K562 (cell line): ENCODE measurements around the gene MAP3K6. TPM values are rescaled to one million over a fixed set of nuclear protein-coding genes. Genes with fewer than 3 reads are reported as not detected.

Experiments used
- ATF1 ChIP-seq, 2 experiments: fragments of 450-650 bp in 1 of 2; IDR thresholded peaks; 2 replicates each; pipeline ENCODE4 v1.6.1; 2016; ENCODE audit warnings: missing compliant biosample characterization in 1 of 2, missing genetic modification characterization in 1 of 2
- CBFB ChIP-seq: sonication (generic); formaldehyde crosslinking; IDR thresholded peaks from 2 replicates; pipeline ENCODE4 v1.4.0; 2020; ENCODE audit warnings: mild to moderate bottlenecking, missing genetic modification reagents
- DMBX1 ChIP-seq: fragments of 250-450 bp; sonication (Bioruptor Pico); IDR thresholded peaks from 2 replicates; pipeline ENCODE4 v1.8.0; 2022; ENCODE audit warnings: inconsistent platforms, mild to moderate bottlenecking, moderate library complexity, borderline replicate concordance
- EWSR1 ChIP-seq: fragments of 450-650 bp; IDR thresholded peaks from 2 replicates; pipeline ENCODE4 v1.6.1; 2018; ENCODE audit warnings: borderline replicate concordance, mild to moderate bottlenecking, low read depth, moderate library complexity; ENCODE audit not compliant: partially characterized antibody
- JUND ChIP-seq, 2 experiments: IDR thresholded peaks; 2 replicates in 1 of 2; 3 replicates in 1 of 2; pipeline ENCODE4 v1.6.1; 2011; ENCODE audit warnings: borderline replicate concordance in 2 of 2, low read depth in 2 of 2, low read length in 2 of 2, improper control_type of control experiment in 1 of 2, missing biosample characterization in 1 of 2, missing genetic modification characterization in 1 of 2, missing genetic modification reagents in 1 of 2
- MYC ChIP-seq, 2 experiments: fragments of 250-450 bp in 1 of 2; sonication (Bioruptor Pico) in 1 of 2; IDR thresholded peaks; 2 replicates each; pipeline versions ENCODE4 v1.5.1 to v1.6.1; 2012 to 2021; ENCODE audit warnings: low read depth in 2 of 2, borderline replicate concordance in 1 of 2, improper control_type of control experiment in 1 of 2, low read length in 1 of 2, mild to moderate bottlenecking in 1 of 2, moderate library complexity in 1 of 2
- NBN ChIP-seq: fragments of 450-650 bp; IDR thresholded peaks from 2 replicates; pipeline ENCODE4 v1.6.1; 2016; ENCODE audit warnings: low read depth, mild to moderate bottlenecking
- NCOA1 ChIP-seq: fragments of 450-650 bp; IDR thresholded peaks from 2 replicates; pipeline ENCODE4 v1.6.1; 2016; ENCODE audit warnings: low read depth
- NRF1 ChIP-seq, 2 experiments: fragments of 450-650 bp; IDR thresholded peaks in 1 of 2; conservative IDR thresholded peaks in 1 of 2; 2 replicates each; pipeline ENCODE4 v1.6.1; 2014; ENCODE audit warnings: mild to moderate bottlenecking in 2 of 2
- RAD21 ChIP-seq, 2 experiments: fragments of 250-450 bp in 1 of 2; fragments of 450-650 bp in 1 of 2; sonication (Bioruptor Pico) in 1 of 2; formaldehyde crosslinking in 1 of 2; IDR thresholded peaks in 1 of 2; conservative IDR thresholded peaks in 1 of 2; 2 replicates each; pipeline versions ENCODE4 v1.4.0 to v1.8.0; 2020 to 2022; ENCODE audit warnings: mild to moderate bottlenecking in 2 of 2, moderate library complexity in 1 of 2
- TEAD4 ChIP-seq, 2 experiments: sonication (generic) in 1 of 2; formaldehyde crosslinking in 1 of 2; IDR thresholded peaks; 2 replicates each; pipeline versions ENCODE4 v1.6.1 to v1.8.0; 2012 to 2022; ENCODE audit warnings: borderline replicate concordance in 1 of 2, inconsistent platforms in 1 of 2, low read length in 1 of 2, mild to moderate bottlenecking in 1 of 2, missing genetic modification reagents in 1 of 2
- VEZF1 ChIP-seq: fragments of 200-800 bp; sonication (Bioruptor generic); IDR thresholded peaks from 2 replicates; pipeline ENCODE4 v1.6.1; 2017; ENCODE audit warnings: missing genetic modification characterization, missing compliant biosample characterization
- ZNF316 ChIP-seq: fragments of 450-650 bp; IDR thresholded peaks from 2 replicates; pipeline ENCODE4 v1.6.1; 2016
- ZNF384 ChIP-seq: IDR thresholded peaks from 2 replicates; pipeline ENCODE4 v1.6.1; 2012; ENCODE audit warnings: low read depth, low read length, improper control_type of control experiment
- ZNF445 ChIP-seq: fragments of 250-450 bp; sonication (Bioruptor Pico); IDR thresholded peaks from 2 replicates; pipeline ENCODE4 v1.4.0; 2020; ENCODE audit warnings: low read depth, mild to moderate bottlenecking, moderate library complexity
- polyA plus RNA-seq, 8 experiments: library from polyadenylated mRNA; depleted of rRNA in 4 of 8; stranded (reverse) in 5 of 8; unstranded in 3 of 8; fragments of >200 nt; fragmentation: Nextera tagmentation in 2 of 8; fragmentation: Illumina TruSeq in 1 of 8; extraction: Ambion mirVana in 2 of 8; extraction: Trizol in 1 of 8; gene quantifications; 2 replicates each; pipeline versions ENCODE4 v1.2.1 to v1.2.3, GENCODE V29; 2011 to 2014; ENCODE audit warnings: inconsistent platforms in 1 of 8, missing spikeins in 1 of 8
- total RNA-seq, 7 experiments: library from RNA; depleted of rRNA in 6 of 7; stranded (reverse); fragments of >200 nt in 6 of 7; fragmentation: Illumina TruSeq in 2 of 7; extraction: Trizol in 2 of 7; gene quantifications; 2 replicates each; pipeline versions ENCODE4 v1.2.1 to v1.2.3, GENCODE V29; 2011 to 2021; ENCODE audit warnings: low replicate concordance in 1 of 7

Gene MAP3K6
- total and polyA plus RNA-seq, 9 of the 15 experiments (the other 6 are each of a cell fraction or from before 2014, with no cell fraction given): 0.99 to 21.9 (median 7.0) TPM

- TF ChIP-seq RAD21 (CRISPR knock-in tag; conservative IDR thresholded peaks at IDR 0.05 in 1 of 2, IDR thresholded peaks at IDR 0.05 in 1 of 2): peak; percentile 38 to 46
- peak; percentile 68 for TF ChIP-seq VEZF1 (CRISPR knock-in tag)
- TF ChIP-seq ZNF384: peak; percentile 97
- no peak for TF ChIP-seq ZNF445 (CRISPR knock-in tag)
- TF ChIP-seq DMBX1: no peak
- TF ChIP-seq JUND (IDR thresholded peaks at IDR 0.05; ENCODE audit: borderline replicate concordance, low read depth, low read length): peak; percentile 16; the same call in 1 of the 2 replicates
- TF ChIP-seq JUND (tag; IDR thresholded peaks at IDR 0.05; ENCODE audit: borderline replicate concordance, low read depth, low read length): no peak
- TF ChIP-seq MYC (IDR thresholded peaks at IDR 0.05; ENCODE audit: low read depth, low read length): peak; percentile 50; the same call in 1 of the 2 replicates
- TF ChIP-seq MYC (CRISPR knock-in tag; IDR thresholded peaks at IDR 0.05; ENCODE audit: borderline replicate concordance, low read depth): no peak
- peak in 1 of 2 experiments; percentile 50; a peak in 3 of 4 replicates for TF ChIP-seq NRF1 (conservative IDR thresholded peaks at IDR 0.05 in 1 of 2, IDR thresholded peaks at IDR 0.05 in 1 of 2)
- no peak for TF ChIP-seq ZNF316
- no peak for TF ChIP-seq EWSR1
- TF ChIP-seq ATF1 (CRISPR knock-in tag; IDR thresholded peaks at IDR 0.05): no peak
- TF ChIP-seq ATF1 (tag; IDR thresholded peaks at IDR 0.05): 0 out of 2 replicates have a peak, but pooled peaks have one; percentile 15
- no peak for TF ChIP-seq CBFB (CRISPR knock-in tag)
- 0 out of 2 replicates have a peak, but pooled peaks have one; percentile 35 for TF ChIP-seq TEAD4 (IDR thresholded peaks at IDR 0.05; ENCODE audit: low read length)
- TF ChIP-seq TEAD4 (CRISPR knock-in tag; IDR thresholded peaks at IDR 0.05; ENCODE audit: borderline replicate concordance): no peak
- 0 out of 2 replicates have a peak, but pooled peaks have one; percentile 20 for TF ChIP-seq NCOA1
- 0 out of 2 replicates have a peak, but pooled peaks have one; percentile 23 for TF ChIP-seq NBN
Measured at GRCh38 chr1:27372022-27372807, 5.5 kb upstream of the MAP3K6 start (continued).
